ENCODE measurements around the gene AGTRAP.

Gene AGTRAP

DNA sequence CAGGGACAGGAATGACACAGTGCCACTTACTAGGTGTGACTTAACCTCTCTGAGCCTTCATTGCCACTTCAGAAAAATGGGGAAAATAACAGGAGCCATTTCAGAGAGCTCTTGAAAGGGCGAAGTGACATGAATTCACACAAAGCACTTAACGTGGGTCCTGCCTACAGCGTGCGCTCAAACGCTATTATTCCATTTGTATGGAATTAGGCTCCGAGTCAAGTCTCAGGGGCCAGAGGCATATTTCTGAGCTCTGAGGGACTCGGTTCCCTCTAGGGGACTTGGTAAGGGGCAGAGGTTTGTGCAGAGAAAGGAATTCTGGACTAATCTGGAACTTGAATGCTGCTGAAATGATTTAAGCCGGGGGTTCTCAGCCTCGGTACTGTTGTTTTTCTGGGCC, 30.3 kb upstream of the AGTRAP start:
- no peak for DNase-seq

DNA sequence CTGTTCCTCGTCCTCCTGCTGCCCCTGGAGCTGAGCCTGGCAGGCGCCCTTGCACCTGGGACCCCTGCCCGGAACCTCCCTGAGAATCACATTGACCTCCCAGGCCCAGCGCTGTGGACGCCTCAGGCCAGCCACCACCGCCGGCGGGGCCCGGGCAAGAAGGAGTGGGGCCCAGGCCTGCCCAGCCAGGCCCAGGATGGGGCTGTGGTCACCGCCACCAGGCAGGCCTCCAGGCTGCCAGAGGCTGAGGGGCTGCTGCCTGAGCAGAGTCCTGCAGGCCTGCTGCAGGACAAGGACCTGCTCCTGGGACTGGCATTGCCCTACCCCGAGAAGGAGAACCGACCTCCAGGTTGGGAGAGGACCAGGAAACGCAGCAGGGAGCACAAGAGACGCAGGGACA, 29.6 kb upstream of the AGTRAP start:
- no peak for DNase-seq

GRCh38 chr1:11707621-11708276, 28.2 kb upstream of the AGTRAP start:
- DNase-seq = peak in 22 of 51 donors; percentile 4 to 49 (median 26)

- peak in 1 of 51 donors; percentile 6 for DNase-seq
These were observed 27.2 kb upstream of the AGTRAP start for GRCh38 chr1:11708554-11709350.

DNA sequence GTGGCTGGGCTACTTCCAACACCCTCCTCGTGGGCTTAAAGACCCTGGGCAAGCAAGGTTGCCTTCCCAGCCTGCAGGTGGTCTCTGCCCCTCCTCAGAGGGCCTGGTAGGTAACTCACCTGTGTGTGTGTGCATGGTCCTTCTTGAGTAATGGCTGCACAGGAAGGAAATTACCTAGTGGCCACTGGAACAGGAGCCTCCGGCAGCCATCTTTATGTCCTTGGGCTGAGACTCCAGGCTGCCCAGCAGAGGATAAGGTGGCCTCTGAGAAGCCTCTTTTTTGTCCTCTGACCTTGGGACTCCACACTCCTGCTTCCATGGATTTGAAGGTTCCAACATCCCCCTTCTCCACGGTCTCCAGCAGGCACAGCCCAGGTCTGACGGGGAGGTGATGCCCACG, 24.4 kb upstream of the AGTRAP start:
- no peak for DNase-seq

GRCh38 chr1:11712285-11712684, 23.7 kb upstream of the AGTRAP start:
- no peak for DNase-seq

DNA sequence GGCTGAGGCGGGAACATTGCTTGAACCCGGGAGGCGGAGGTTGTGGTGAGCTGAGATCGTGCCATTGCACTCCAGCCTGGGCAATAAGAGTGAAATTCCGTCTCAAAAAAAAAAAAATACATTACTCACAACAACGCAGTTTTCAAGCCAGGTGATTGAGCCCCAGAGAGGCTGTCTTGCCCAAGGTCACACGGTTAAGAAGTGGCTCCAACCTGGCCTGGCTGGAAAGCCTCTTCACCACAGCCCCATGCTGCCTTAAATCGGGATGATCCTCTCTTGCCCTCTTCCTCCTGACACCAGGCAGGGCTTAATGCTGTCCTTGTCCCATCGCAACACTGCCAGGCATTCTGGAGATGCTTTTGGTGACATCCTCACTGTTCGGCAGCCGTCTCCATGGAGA, 22.8 kb upstream of the AGTRAP start:
- DNase-seq = no peak

- no peak for DNase-seq
These were observed 20.9 kb upstream of the AGTRAP start for GRCh38 chr1:11714831-11715575.

- peak; percentile 21 to 91 (median 67) for DNase-seq
These were observed 16.5 kb upstream of the AGTRAP start for GRCh38 chr1:11719313-11720032.

DNA sequence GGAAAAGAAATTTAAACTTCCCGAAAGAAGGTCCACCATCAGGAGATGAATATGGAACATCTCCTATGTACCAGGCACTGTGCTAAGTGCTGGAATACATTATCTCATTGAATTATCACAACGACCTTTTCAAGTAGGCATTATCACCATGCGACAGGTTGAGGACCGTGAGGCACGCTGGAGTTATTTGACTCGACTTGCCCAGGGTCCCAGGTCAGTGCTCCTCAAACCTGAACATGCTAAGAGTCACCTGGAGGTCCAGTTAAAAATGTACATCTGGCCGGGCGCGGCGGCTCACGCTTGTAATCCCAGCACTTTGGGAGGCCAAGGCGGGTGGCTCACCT, 15.9 kb upstream of the AGTRAP start:
- DNase-seq = peak in 1 of 51 donors; percentile 23

DNA sequence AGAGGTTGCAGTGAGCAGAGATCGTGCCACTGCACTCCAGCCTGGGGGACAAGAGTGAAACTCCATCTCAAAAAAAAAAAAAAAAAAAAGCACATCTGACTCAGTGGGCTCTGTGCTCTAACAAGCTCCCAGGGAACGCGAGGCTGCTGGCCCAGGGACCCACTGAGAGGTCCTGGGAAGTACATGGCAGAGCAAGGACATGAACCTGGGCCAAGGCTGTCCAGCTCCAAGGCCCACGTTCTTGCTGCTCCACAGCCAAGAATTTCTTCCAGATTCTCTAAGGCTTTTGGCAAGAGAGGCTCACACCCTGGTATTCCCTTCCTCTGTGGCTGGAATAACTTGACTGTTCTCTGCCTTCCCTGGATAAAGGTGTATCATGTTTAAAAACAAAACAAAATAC, 15.4 kb upstream of the AGTRAP start:
- peak in 17 of 51 donors; percentile 10 to 68 (median 31) for DNase-seq

DNA sequence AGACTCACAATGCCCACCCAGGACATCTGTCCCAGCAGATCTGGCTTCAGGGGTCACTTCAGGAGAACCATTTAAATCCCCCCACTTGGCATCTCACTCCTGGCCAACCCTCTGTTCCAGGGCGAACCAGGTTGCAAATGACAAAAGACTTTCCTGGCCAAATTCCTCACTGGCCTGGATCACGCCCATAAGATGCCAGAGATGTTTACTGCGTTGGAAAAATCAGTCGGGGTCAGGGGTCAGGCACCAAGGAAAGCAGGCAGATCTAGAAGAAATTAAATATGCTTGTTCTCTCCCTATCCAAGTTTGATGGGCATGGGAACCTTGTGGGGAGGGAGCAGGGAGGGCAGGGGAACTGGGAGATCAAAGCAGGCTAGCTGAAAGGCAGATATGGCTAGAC, 14.6 kb upstream of the AGTRAP start:
- no peak for DNase-seq

- no peak for DNase-seq
These were observed 13.4 kb upstream of the AGTRAP start for GRCh38 chr1:11722538-11722937.

DNA sequence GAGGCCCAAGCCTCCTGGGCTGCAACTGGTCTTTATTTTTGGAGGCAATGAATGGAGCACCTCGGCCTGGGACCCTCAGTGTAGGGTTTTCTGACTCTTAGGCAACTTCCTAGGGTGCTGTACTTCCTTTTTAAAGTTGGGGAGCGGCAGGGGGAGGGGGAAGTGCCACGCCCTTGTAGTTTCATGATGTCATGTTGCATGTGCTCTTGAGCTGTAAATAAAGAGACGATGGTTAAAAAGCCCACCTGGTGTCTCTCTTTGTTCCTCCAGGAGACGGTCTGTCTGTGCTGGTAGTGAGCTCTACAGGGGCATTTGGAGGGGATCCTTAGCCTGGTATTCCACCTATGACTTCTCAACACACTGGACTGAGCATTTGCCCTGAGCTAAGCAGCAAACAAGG, 10.3 kb upstream of the AGTRAP start:
- no peak for DNase-seq

DNA sequence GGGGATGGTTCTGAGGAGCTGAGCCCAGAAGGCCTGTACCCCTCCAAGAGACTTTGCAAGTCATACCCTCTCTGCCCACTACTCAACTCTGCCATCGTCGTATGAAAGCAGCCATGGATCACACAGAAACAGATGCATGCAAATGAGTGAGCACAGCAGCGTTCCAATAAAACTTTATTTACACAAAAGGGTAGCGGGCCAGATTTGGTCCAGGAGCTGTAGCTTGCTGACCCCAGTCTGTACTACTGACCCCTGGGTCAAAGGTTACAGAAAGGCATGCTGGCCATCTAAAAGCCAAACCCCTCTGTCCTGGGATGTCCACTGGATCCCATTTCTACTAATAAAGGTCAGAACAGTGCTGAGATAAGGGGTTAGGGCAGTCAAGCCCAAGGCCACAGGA, 8.8 kb upstream of the AGTRAP start:
- DNase-seq = no peak

GRCh38 chr1:11728126-11728806, 7.7 kb upstream of the AGTRAP start:
- DNase-seq = no peak

DNA sequence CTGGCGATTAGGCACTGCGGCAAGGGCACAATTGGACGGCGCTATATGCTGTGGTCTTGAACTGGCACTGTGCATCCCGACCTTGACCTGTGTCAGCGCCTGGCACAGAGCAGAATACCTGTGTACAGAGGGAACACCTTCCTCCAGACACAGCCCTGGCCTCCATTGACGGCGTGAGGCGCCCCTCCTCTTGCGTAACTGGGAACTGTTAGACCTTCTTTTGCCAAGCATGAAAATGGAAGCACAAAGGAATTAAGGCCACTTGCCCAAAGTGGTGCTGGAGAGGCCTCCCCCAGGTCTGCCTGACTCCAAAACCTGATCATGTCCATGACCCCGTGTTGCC, 6.8 kb upstream of the AGTRAP start:
- no peak for DNase-seq

DNA sequence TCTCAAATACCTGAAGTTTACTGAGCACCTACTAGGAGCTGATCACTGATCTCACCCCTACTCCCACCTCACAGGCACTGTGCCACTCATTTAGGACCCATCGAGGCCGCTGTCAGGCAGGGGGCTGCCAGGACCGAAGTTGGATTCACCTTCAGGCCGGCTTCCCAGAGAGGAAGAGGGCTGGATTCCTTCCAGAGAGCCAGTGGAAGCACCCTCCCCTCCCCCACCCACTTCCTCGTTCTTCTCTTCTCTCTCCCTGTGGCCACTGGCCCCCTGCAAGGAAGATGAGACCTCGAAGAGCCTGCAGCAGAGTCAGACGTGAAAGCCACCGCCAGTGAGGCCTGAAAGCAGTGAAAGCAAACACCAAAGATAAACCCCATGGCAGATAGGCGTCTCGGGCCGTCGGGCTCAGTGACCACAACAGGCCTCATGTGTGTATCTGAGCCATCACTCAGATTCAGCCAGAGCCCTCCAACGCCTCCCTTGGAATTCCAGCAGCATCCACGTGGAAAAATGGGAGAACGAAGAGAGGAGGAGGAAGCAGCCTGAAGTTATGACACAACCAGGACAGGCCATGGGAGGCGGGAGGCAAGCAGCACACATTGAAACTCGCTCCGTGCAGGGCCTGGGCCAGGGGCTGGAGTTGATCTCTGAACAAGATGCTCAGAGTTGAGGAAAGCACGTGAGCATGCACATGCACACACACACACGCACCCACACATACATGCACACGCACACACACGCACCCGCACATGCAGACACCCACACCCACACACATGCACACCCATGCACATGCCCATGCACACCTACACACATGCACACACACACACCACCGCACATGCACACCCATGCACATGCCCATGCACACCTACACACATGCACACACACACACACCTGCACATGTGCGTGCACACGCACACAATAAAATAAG, 6.2 kb upstream of the AGTRAP start:
- no peak for DNase-seq

DNA sequence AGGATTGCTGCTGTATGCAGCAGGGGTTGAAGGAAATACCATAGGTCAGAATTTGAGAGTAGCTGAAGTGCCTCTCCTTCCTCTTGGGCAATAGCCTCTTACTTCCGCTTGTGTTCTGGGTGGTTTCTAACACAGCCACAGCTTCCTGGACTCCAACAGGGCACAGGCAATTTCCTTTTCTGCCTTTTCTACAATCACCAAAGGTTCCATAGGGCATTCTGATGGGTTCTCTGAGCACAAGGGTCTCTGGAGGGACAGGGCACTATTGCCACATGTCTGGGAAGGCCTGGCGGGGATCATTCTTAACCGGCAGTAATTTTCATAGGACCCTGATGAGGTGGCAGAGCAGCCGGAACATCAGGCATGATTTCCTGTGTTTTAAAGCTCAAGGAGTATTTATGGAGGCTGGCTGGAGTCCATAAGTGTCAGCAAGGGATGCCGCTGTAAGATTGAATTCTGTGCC, 5.5 kb upstream of the AGTRAP start:
- peak in 3 of 51 donors; percentile 20 to 29 (median 20) for DNase-seq

DNA sequence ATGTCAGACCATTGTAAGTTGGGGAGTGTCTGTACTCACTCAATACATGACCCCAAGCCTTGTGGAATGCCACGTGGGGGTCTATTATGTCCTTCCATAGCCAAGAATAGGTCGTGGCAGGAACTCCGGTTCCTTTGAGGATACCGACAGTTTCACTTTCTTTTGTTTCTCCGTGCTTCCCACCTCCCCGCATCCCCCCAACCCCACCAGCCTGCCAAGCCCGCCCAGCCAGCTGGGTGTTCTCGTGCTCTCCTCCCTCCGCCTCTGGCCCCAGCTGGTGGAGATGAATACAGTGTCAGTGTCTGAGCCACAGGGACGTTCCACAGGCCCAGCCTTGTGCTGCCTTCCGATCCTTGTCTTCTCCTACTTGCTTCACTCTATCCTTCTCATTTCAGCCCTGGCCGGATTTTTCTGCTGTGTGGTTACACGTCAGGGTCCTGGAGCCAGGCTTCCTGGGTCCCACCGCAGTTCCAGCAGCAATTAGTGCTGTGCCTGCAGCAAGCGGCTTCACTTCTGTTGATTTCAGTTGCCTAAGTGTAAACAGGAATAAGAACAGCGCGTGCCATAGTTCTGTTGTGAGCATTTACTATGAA, 4.1 kb upstream of the AGTRAP start:
- peak in 49 of 51 donors; percentile 13 to 91 (median 76) for DNase-seq
